H9 (cell line): ENCODE results near the gene PLEKHG1. TPM values are rescaled to one million over a fixed set of nuclear protein-coding genes. Genes with fewer than 3 reads are reported as not detected.

Source experiments
- DNase-seq: peaks from one replicate; pipeline ENCODE4 v3.0.0-alpha.2; 2017
- H2AFZ ChIP-seq: one replicate; pipeline ENCODE4 v1.6.1; 2013; ENCODE audit warnings: mild to moderate bottlenecking, low read length, control low read depth, moderate library complexity
- H2AK5ac ChIP-seq: 2 replicates; pipeline ENCODE4 v1.6.1; 2013; ENCODE audit warnings: low read length, control low read depth, mixed read lengths; ENCODE audit not compliant: insufficient read length
- H2BK120ac ChIP-seq: one replicate; pipeline ENCODE4 v1.6.1; 2013; ENCODE audit warnings: low read depth, mild to moderate bottlenecking, low read length, control low read depth, inconsistent platforms; ENCODE audit not compliant: poor library complexity, severe bottlenecking
- H2BK12ac ChIP-seq: 2 replicates; pipeline ENCODE4 v1.6.1; 2013; ENCODE audit warnings: low read length, control low read depth, mixed read lengths, low read depth; ENCODE audit not compliant: insufficient read length
- H2BK15ac ChIP-seq: 2 replicates; pipeline ENCODE4 v1.6.1; 2013; ENCODE audit warnings: low read depth, low read length, control low read depth
- H2BK20ac ChIP-seq: one replicate; pipeline ENCODE4 v1.6.1; 2013; ENCODE audit warnings: low read depth, mild to moderate bottlenecking, low read length, control low read depth, inconsistent platforms; ENCODE audit not compliant: poor library complexity, severe bottlenecking
- H2BK5ac ChIP-seq: 2 replicates; pipeline ENCODE4 v1.6.1; 2013; ENCODE audit warnings: low read length, control low read depth, mixed read lengths; ENCODE audit not compliant: insufficient read length
- H3K14ac ChIP-seq: 2 replicates; pipeline ENCODE4 v1.6.1; 2013; ENCODE audit warnings: low read length, control low read depth; ENCODE audit not compliant: insufficient read depth
- H3K18ac ChIP-seq: 2 replicates; pipeline ENCODE4 v1.6.1; 2013; ENCODE audit warnings: low read depth, mild to moderate bottlenecking, mixed read lengths, low read length, control low read depth; ENCODE audit not compliant: insufficient read length
- H3K23ac ChIP-seq: 2 replicates; pipeline ENCODE4 v1.6.1; 2013; ENCODE audit warnings: low read length, control low read depth, mixed read lengths, low read depth; ENCODE audit not compliant: insufficient read length
- H3K23me2 ChIP-seq: 2 replicates; pipeline ENCODE4 v1.6.1; 2013; ENCODE audit warnings: low read depth, mild to moderate bottlenecking, mixed read lengths, low read length, control low read depth; ENCODE audit not compliant: insufficient read length, poor library complexity, severe bottlenecking
- H3K27ac ChIP-seq: 2 replicates; pipeline ENCODE4 v1.5.1; 2013; ENCODE audit warnings: low read length, control low read depth, mixed read lengths, low read depth; ENCODE audit not compliant: insufficient read length
- H3K27me3 ChIP-seq: 2 replicates; pipeline ENCODE4 v1.6.1; 2013; ENCODE audit warnings: low read length, control low read depth, inconsistent platforms; ENCODE audit not compliant: insufficient read depth
- H3K4ac ChIP-seq: 2 replicates; pipeline ENCODE4 v1.6.1; 2013; ENCODE audit warnings: low read depth, mild to moderate bottlenecking, control low read depth, inconsistent platforms, low read length, moderate library complexity
- H3K4me1 ChIP-seq: 2 replicates; pipeline ENCODE4 v1.6.1; 2013; ENCODE audit warnings: low read length, control low read depth, inconsistent platforms; ENCODE audit not compliant: insufficient read depth
- H3K4me2 ChIP-seq: 2 replicates; pipeline ENCODE4 v1.6.1; 2013; ENCODE audit warnings: low read length, control low read depth, mixed read lengths; ENCODE audit not compliant: insufficient read length, insufficient read depth
- H3K56ac ChIP-seq: 2 replicates; pipeline ENCODE4 v1.6.1; 2013; ENCODE audit warnings: low read depth, mild to moderate bottlenecking, mixed read lengths, low read length, control low read depth; ENCODE audit not compliant: insufficient read length
- H3K79me1 ChIP-seq: 2 replicates; pipeline ENCODE4 v1.6.1; 2013; ENCODE audit warnings: low read depth, mild to moderate bottlenecking, moderate library complexity, low read length, control low read depth, inconsistent platforms; ENCODE audit not compliant: insufficient read depth, poor library complexity, severe bottlenecking
- H3K79me2 ChIP-seq: 2 replicates; pipeline ENCODE4 v1.6.1; 2013; ENCODE audit warnings: low read length, control low read depth, inconsistent platforms; ENCODE audit not compliant: insufficient read depth
- H3K9ac ChIP-seq: 2 replicates; pipeline ENCODE4 v1.6.1; 2013; ENCODE audit warnings: low read length, control low read depth, mixed read lengths; ENCODE audit not compliant: insufficient read length; ENCODE audit errors: extremely low read depth
- H3K9me3 ChIP-seq: one replicate; pipeline ENCODE4 v1.6.1; 2013; ENCODE audit warnings: low read depth, low read length, inconsistent platforms; ENCODE audit not compliant: control insufficient read depth
- H3T11ph ChIP-seq: one replicate; pipeline ENCODE4 v1.6.1; 2013; ENCODE audit warnings: mild to moderate bottlenecking, low read length, control low read depth, inconsistent platforms
- H4K20me1 ChIP-seq: one replicate; pipeline ENCODE4 v1.6.1; 2013; ENCODE audit not compliant: control insufficient read depth, insufficient read length, insufficient read depth
- H4K5ac ChIP-seq: 2 replicates; pipeline ENCODE4 v1.6.1; 2013; ENCODE audit warnings: low read depth, mild to moderate bottlenecking, mixed read lengths, low read length, control low read depth; ENCODE audit not compliant: insufficient read length
- H4K8ac ChIP-seq: replicated peaks from 2 replicates; pipeline ENCODE4 v1.6.1; 2013; ENCODE audit warnings: low read length, control low read depth, mixed read lengths, low read depth; ENCODE audit not compliant: insufficient read length
- H4K91ac ChIP-seq: 2 replicates; pipeline ENCODE4 v1.6.1; 2013; ENCODE audit warnings: low read depth, mild to moderate bottlenecking, moderate library complexity, mixed read lengths, low read length, control low read depth; ENCODE audit not compliant: insufficient read length
- H3K27ac Mint-ChIP-seq, 3 experiments: 2 replicates in 2 of 3; 3 replicates in 1 of 3; pipeline ENCODE4 v1.8.0; 2020 to 2021; ENCODE audit warnings: mixed read lengths in 3 of 3, mild to moderate bottlenecking in 1 of 3, moderate library complexity in 1 of 3
- H3K27me3 Mint-ChIP-seq: 2 replicates; pipeline ENCODE4 v1.8.0; 2021; ENCODE audit warnings: low read depth, mild to moderate bottlenecking, moderate library complexity, mixed read lengths
- H3K36me3 Mint-ChIP-seq, 3 experiments: 2 replicates in 2 of 3; 3 replicates in 1 of 3; pipeline ENCODE4 v1.8.0; 2020 to 2021; ENCODE audit warnings: low read depth in 3 of 3, mixed read lengths in 3 of 3; ENCODE audit not compliant: insufficient read depth in 1 of 3
- H3K4me1 Mint-ChIP-seq, 2 experiments: 2 replicates each; pipeline ENCODE4 v1.8.0; 2020; ENCODE audit warnings: mixed read lengths in 2 of 2
- H3K4me3 Mint-ChIP-seq, 2 experiments: 2 replicates in 1 of 2; 3 replicates in 1 of 2; pipeline ENCODE4 v1.8.0; 2020 to 2021; ENCODE audit warnings: mild to moderate bottlenecking in 2 of 2, mixed read lengths in 2 of 2, moderate library complexity in 1 of 2
- H3K9me3 Mint-ChIP-seq, 2 experiments: 2 replicates in 1 of 2; 3 replicates in 1 of 2; pipeline ENCODE4 v1.8.0; 2020; ENCODE audit warnings: mild to moderate bottlenecking in 2 of 2, mixed read lengths in 2 of 2, moderate library complexity in 1 of 2
- CTCF ChIP-seq: fragments of 200-600 bp; sonication (generic); conservative IDR thresholded peaks from 3 replicates; pipeline ENCODE4 v1.8.0; 2021; ENCODE audit warnings: antibody characterized with exemption, mild to moderate bottlenecking
- WGBS: extraction: QIAGEN DNeasy Blood & Tissue Kit; methylation state at CpG from one replicate; pipeline ENCODE4 v1.1.7; 2013; ENCODE audit warnings: missing lambda C conversion rate, low lambda C conversion rate, mixed read lengths; ENCODE audit not compliant: insufficient read length; ENCODE audit errors: extremely low coverage; 5-methylcytosine and 5-hydroxymethylcytosine counted together
- total RNA-seq: library from RNA; stranded (reverse); gene quantifications from 2 replicates; pipeline ENCODE4 v1.2.1, GENCODE V29; 2021

PLEKHG1 gene
- total RNA-seq, 1 experiment from 2014 or later, result 1.0 TPM

GRCh38 chr6:150605333-150605732 is 5.6 kb downstream of the PLEKHG1 start:
- no CpG with 5 or more reads among the region's 3 CpGs for WGBS

More at GRCh38 chr6:150605333-150605732, 5.6 kb downstream of the PLEKHG1 start:
- no peak overlapping the region for H3K27ac ChIP-seq
- no peak overlapping the region for H4K5ac ChIP-seq
- Mint-ChIP-seq H3K4me3 (no peak overlapping the region), H3K27ac (no peak overlapping the region), H3K9me3 (no peaks in the 10 kb centered on the region), H3K27me3 (peaks cover 72% of the 10 kb centered on the region), H3K4me1 (peaks cover 14 to 16% of the 10 kb centered on the region in 2 experiments), H3K36me3 (no peaks in the 10 kb centered on the region)
- H2BK5ac ChIP-seq, result no peak overlapping the region
- no peak overlapping the region for H3T11ph ChIP-seq
- no peak overlapping the region for H2AK5ac ChIP-seq
- H3K14ac ChIP-seq, result no peak overlapping the region
- H3K4me2 ChIP-seq, result no peak overlapping the region
- H3K9ac ChIP-seq, result no peak overlapping the region
- TF ChIP-seq CTCF, result no peak
- no peak overlapping the region for H4K8ac ChIP-seq
- H3K79me1 ChIP-seq, result no peaks in the 10 kb centered on the region
- H3K18ac ChIP-seq, result no peak overlapping the region
- H3K27me3 ChIP-seq, result peaks cover 12% of the 10 kb centered on the region; the same call in 1 of the 2 replicates
- H3K4ac ChIP-seq, result no peak overlapping the region
- DNase-seq, result no peak
- H3K23me2 ChIP-seq, result peaks cover 2% of the 10 kb centered on the region
- H3K23ac ChIP-seq, result no peak overlapping the region
- no peak overlapping the region for H3K56ac ChIP-seq
- H2BK20ac ChIP-seq, result no peak overlapping the region
- H3K4me1 ChIP-seq, result no peaks in the 10 kb centered on the region
- H2AFZ ChIP-seq, result no peak overlapping the region
- H2BK12ac ChIP-seq, result no peak overlapping the region
- H4K91ac ChIP-seq, result no peak overlapping the region
- no peak overlapping the region for H2BK120ac ChIP-seq
- no peak overlapping the region for H2BK15ac ChIP-seq
- no peaks in the 10 kb centered on the region for H4K20me1 ChIP-seq
- H3K79me2 ChIP-seq, result no peaks in the 10 kb centered on the region
- no peaks in the 10 kb centered on the region for H3K9me3 ChIP-seq
